ENCODE measurements around the gene AKAIN1.
A peak's percentile ranks its signal among the peaks of the same experiment; 100 is the strongest.

AKAIN1 gene, protein sequence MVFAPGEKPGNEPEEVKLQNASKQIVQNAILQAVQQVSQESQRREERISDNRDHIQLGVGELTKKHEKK

DNA sequence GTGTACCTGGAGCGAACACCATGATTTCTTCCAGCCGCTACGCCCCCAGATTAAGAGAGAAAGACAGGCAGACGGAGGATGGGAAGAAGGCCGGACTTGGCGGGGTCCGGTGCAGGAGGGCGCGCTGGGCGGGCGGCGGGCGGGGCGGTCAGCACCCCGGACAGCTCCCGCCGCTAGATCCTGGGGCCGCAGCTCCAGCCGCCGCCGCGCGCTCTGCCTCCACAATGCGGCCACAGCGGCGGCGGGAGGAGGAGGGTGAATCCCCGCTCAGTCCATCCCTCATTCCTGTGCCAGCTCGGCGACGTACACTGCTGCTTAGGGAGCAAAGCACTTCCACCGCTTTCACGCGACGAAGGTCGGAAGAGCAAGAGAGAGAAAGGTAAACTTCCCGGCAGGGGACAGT, at the start of gene AKAIN1:
AKAIN1 (minus strand) TSS at position 226 of the 403 bp plus-strand sequence; CDS start at position 22, 204 bp downstream.
- peak; percentile 68 for DNase-seq

DNA sequence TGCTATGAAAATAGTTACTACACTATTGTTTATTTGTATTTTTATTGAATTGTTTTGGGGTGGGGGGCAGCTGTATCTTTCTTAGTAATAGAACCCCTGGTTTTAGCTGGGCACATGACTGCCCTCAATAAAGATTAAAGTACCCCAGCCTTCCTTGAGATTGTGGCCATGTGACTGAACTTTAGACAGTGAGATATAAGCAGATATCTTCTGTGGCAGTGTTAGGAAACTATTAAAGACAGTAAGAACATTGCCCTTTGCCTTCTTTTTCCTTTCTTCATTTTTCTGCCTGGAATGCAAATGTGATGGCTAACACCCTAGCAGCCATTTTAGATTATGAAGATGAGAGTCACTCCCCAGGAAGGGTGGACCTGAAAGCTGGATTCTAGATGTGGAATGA, 47.9 kb upstream of the AKAIN1 start:
- no peak for DNase-seq

GRCh38 chr18:5239447-5239846, 42.4 kb upstream of the AKAIN1 start:
- no peak for DNase-seq

- no peak for DNase-seq
Measured at GRCh38 chr18:5238371-5238976, 41.4 kb upstream of the AKAIN1 start.

GRCh38 chr18:5237723-5238370, 40.8 kb upstream of the AKAIN1 start:
- peak; percentile 97 for DNase-seq

DNA sequence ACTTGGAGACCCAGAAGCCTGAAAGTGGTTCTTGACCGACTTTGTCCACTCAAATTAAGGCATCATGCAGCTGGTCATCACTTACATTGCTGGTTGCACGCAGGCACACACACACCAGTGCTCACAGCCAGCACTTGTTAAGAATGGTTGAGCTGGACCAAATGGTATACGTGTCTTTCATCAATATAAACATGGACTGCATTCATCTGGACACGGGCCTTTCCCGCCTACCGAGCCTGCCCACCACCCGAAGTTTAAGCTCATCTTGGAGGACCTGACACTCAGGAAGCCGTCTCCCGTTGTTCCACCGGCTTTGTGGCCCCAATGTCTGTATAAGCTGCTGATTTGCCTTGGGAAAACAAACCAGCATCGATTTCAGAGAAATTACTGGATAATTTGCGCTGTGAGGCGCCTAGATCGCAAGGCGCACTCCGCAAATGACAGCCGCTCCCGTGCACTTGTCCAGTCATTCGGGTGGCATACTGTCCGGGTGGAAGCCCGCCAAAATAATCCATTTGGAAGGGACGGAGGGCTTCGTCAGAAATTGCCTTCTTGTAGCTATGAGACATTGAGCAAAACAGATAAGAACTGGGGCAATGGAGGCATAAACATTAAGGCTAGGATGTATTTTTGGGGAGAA, 40.1 kb upstream of the AKAIN1 start:
- peak; percentile 81 for DNase-seq

GRCh38 chr18:5214583-5215351, 17.7 kb upstream of the AKAIN1 start:
- no peak for DNase-seq

DNA sequence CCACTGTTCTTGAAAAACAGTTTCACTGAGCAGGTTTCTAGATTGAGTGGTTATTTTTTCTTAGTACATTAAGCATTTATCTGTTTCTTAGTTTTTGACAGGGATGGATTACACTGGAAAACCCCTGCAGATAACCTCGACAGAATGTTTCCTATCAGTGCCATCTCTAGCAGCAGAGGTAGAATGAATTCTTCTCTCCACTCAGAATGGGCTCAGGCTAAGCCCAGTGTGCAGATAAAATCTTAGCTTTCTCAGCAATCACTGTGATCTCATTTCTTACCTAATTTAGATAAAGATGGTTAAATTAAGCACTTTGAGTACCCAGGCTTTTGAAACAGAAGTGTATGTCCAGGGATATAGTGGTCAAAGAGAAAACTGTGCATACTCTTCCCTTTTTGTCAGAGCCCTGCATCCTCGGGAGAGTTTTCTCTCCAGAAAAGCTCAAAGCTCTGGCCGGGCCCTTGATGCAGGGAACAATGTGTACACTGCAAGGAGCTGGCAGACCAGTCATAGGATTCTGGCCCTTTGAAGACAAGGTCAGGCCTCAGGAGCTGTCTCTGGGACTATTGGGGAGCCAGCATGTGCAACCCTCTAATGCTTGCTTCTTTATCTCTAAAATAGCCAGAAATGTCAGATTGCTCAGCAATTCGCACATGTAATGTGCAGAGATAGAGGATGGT, 10.6 kb upstream of the AKAIN1 start:
- DNase-seq, result no peak

DNA sequence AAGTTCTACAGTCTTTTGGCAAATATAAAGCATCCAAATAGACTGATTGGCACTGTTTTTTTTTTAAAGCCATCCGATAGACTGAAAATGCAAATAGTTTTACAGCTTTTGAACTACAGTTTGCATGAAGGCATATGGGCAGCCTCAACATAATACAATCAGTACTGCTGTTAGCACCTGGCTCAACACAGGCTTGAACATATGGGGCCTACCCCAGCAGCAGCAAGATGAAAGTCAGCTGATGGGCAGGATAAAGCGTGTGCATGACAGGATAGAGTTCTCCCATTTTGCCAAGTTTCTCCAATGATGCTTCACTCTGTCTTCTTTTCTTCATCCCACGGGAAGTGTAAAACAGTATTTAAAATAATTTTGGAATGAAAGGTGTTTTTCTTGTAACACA, 1.3 kb upstream of the AKAIN1 start:
- DNase-seq, result no peak

DNA sequence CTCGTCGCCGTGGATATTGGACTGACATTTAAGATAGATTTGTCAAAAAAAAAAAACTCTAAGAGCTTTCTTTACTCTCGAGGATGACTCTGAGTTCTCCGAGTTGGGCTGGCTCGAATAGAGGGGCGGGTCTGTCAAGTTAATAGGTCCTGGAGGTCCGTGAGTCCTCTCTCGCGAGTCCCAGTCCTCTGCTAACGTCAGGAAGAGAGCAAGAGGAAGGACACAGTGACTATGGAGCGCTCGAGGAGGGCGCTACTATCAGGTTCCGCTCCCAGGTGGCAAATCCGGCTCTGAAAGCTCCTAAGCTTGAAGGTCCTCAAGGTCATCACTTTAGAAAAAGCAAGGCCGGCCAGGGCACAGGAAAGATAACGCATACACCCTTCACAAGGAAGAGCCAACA, 404 bp upstream of the AKAIN1 start:
- DNase-seq, result no peak

- DNase-seq, result no peak
Measured at GRCh38 chr18:5196253-5197031, 615 bp downstream of the AKAIN1 start.

GRCh38 chr18:5195656-5196055, 1.4 kb downstream of the AKAIN1 start:
- no peak for DNase-seq

DNA sequence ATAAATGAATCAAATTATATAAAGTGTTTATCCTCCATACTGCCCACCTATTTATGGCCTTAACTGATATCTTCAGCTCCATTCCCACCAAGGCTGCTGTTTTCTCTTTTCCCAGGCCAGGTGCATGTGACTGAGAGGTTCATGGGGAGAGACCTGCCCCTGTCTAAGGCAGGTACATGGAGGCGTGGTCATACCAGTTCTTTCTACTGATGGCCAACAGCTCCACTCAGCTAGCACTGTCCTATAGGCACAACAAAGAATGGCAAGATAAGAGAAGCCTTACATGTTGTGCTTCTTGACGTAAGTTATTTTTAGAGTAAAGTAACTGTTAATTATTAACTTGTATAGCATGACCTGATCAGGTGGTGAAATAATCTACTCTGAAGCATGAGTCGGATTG, 16.8 kb downstream of the AKAIN1 start:
- DNase-seq, result no peak

DNA sequence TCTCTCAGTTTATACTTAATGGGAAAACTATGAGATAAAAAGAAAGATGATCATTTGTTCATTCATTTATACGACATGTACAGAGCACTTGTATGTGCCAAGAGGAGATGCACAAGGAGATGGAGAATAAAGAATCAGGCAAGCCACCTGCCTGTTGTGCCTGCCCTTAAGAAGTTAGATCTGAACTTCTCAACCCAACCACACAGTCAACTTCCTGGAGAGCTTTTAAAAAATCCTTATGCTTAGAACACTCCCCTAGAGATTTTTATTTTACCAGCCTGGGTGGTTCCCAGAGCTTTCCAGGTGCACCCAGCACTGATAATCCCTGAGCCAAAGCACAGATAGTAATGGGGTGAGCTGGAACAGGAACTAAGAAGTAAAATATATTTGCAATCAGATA, 18.5 kb downstream of the AKAIN1 start:
- DNase-seq, result no peak

- DNase-seq, result no peak
Measured at GRCh38 chr18:5175378-5175777, 21.7 kb downstream of the AKAIN1 start.

GRCh38 chr18:5173646-5174045, 23.4 kb downstream of the AKAIN1 start:
- DNase-seq, result no peak

GRCh38 chr18:5173236-5173635, 23.8 kb downstream of the AKAIN1 start:
- no peak for DNase-seq

DNA sequence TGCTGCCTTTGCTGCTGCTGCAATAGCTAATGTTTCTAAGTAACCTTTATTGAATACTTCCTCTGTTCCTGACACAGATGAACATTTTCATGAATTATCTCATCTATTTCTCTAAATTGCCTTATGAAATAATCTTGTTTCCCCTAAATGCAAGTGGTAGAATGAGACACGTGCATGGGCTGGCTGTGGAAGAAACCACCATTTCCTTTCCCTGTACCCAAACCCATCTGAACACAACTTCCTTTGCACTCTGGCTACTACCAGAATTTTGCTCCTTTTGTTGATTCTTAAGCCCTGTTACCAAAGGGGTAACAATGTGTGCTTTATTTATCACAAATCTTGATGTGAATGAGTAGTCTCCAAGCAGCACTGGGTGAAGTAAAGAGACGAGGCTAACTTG, 29.2 kb downstream of the AKAIN1 start:
- DNase-seq, result no peak

GRCh38 chr18:5166606-5167280, 30.3 kb downstream of the AKAIN1 start:
- DNase-seq, result no peak

- no peak for DNase-seq
Measured at GRCh38 chr18:5164903-5165302, 32.2 kb downstream of the AKAIN1 start.

DNA sequence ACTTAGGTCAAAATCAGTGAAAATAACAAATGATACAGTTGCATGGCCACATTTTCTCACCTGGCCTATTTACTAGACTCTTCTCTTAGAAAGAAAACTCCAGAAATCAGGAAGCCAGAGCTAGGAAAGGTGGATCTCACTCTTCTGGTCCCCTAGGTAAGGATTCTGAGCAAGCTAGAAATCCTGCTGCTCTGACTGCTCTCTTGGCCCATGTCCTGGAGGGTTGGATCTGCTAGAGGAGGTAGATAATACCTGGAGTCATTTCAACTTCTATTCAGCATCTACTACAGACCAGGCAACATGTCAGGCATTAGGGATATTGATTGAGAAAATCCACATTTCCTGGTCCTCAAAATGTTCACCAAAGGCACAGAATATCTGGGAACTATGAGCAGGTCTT, 34.9 kb downstream of the AKAIN1 start:
- DNase-seq, result no peak

- DNase-seq, result no peak
Measured at GRCh38 chr18:5159080-5159479, 38.0 kb downstream of the AKAIN1 start.

Data from activated CD8-positive, alpha-beta memory T cell treated with anti-CD3 and anti-CD28 coated beads for 24 hours (primary cell).